ENCODE data around the gene RBPMS2. TPM values are rescaled to one million over a fixed set of nuclear protein-coding genes. Genes with fewer than 3 reads are reported as not detected.
A peak's percentile ranks its signal among the peaks of the same experiment; 100 is the strongest.

The RBPMS2 gene
- polyA plus RNA-seq, 1 donor (not counting 4 experiments of a cell fraction or from before 2014, with no cell fraction given), result not detected

DNA sequence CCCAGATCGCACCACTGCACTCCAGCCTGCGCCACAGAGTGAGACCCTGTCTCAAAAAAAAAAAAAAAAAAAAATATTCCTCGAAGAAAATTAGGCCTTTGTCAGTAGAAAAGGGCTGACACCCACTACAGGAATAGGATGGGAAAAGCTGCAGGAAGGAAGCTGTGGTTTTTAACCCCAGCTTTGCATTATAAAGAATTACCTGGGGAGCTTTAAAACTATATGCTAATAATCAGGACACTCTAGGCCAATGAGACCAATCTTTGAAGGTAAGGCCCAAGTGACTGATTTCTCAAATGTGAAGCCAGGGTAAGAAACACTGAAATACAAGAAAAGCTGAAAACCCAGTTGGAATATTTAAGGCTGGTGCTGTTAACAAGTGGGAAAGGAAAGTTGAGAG, 74.3 kb downstream of the RBPMS2 start:
- no peak for DNase-seq (ENCODE audit: low read depth, low spot score)
- Histone ChIP-seq H3K9ac (ENCODE audit: control insufficient read depth, extremely low read depth, insufficient read depth, low read length) (no peak overlapping the region), H2AFZ (ENCODE audit: control insufficient read depth, low read length) (no peak overlapping the region), H3K4me3 (ENCODE audit: control insufficient read depth in 2 of 3, extremely low read depth in 1 of 3, insufficient read depth in 2 of 3, low read depth in 1 of 3, low read length in 3 of 3) (peak overlapping the region in 2 of 3 experiments; percentile 36 to 88), H3K27me3 (ENCODE audit: control insufficient read depth, extremely low read depth, insufficient read depth, low read length) (no peaks in the 10 kb centered on the region), H3K4me1 (ENCODE audit: control insufficient read depth, extremely low read depth, insufficient read depth, low read length) (peaks cover 52% of the 10 kb centered on the region), H3K4me2 (ENCODE audit: control insufficient read depth, extremely low read depth, insufficient read depth, low read depth, low read length) (peak overlapping the region; percentile 92), H4K20me1 (ENCODE audit: control insufficient read depth, extremely low read depth, insufficient read depth, low read length) (peaks cover 9% of the 10 kb centered on the region), H3K79me2 (ENCODE audit: control insufficient read depth, insufficient read depth, low read length) (peaks cover 52% of the 10 kb centered on the region), H3K36me3 (ENCODE audit: control insufficient read depth in 2 of 2, extremely low read depth in 1 of 2, insufficient read depth in 2 of 2, low read length in 2 of 2) (peaks cover 0 to 5% of the 10 kb centered on the region in 2 experiments), H3K9me3 (ENCODE audit: control insufficient read depth, low read depth, low read length) (no peaks in the 10 kb centered on the region), H3K9me1 (ENCODE audit: control insufficient read depth, extremely low read depth, insufficient read depth, low read length) (peaks cover 14% of the 10 kb centered on the region), H3K27ac (ENCODE audit: control insufficient read depth, insufficient read depth, low read length) (no peak overlapping the region)
- no peak for FAIRE-seq
- no peak for TF ChIP-seq EZH2 (IDR thresholded peaks at IDR 0.05; ENCODE audit: low read length)
- TF ChIP-seq, protein P1, sequence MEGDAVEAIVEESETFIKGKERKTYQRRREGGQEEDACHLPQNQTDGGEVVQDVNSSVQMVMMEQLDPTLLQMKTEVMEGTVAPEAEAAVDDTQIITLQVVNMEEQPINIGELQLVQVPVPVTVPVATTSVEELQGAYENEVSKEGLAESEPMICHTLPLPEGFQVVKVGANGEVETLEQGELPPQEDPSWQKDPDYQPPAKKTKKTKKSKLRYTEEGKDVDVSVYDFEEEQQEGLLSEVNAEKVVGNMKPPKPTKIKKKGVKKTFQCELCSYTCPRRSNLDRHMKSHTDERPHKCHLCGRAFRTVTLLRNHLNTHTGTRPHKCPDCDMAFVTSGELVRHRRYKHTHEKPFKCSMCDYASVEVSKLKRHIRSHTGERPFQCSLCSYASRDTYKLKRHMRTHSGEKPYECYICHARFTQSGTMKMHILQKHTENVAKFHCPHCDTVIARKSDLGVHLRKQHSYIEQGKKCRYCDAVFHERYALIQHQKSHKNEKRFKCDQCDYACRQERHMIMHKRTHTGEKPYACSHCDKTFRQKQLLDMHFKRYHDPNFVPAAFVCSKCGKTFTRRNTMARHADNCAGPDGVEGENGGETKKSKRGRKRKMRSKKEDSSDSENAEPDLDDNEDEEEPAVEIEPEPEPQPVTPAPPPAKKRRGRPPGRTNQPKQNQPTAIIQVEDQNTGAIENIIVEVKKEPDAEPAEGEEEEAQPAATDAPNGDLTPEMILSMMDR (optimal IDR thresholded peaks at IDR 0.05 in 1 of 3, IDR thresholded peaks at IDR 0.05 in 1 of 3, conservative IDR thresholded peaks at IDR 0.05 in 1 of 3; ENCODE audit: extremely low read depth in 1 of 3, insufficient read depth in 2 of 3, low read length in 3 of 3), result no peak
- dilution Hi-C loops (cut with MboI; ENCODE audit: extremely low pct_ligation_motif_present, low sequenced_read_pairs), result no loop called here

DNA sequence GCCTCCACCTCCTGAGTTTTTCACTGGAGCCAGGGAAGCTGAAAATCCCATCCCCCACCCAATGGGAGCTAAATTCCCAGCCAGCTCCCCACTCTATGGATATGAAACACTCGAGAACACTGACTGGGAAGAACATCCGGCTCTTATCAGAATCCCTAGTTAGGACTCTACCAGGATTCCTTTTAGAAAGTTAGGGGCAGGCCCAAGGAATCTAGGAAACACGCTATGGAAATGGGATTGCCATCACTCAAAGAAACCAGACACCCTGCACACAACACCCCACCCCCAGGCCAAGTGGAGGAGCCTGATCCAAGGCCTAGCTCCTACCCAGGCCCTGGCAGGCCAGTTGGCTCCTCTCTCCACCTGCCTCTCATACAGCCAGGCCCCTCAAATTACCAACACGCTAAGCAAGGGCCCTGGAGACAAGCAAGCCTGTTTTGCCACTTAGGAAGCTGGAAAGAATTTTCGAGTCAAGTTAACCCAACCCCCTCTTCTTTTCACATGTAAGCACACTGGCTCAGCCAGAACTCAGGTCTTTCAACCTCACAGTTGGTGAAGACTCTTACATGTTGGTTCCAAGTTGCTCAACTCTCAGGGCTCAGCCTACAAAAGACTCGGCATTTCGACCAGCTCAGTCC, 75.5 kb downstream of the RBPMS2 start:
- peaks cover 6 to 9% of the 10 kb centered on the region in 2 experiments for H3K36me3 ChIP-seq (ENCODE audit: control insufficient read depth in 2 of 2, extremely low read depth in 1 of 2, insufficient read depth in 2 of 2, low read length in 2 of 2)
- no peaks in the 10 kb centered on the region for H3K27me3 ChIP-seq (ENCODE audit: control insufficient read depth, extremely low read depth, insufficient read depth, low read length)
- peaks cover 14% of the 10 kb centered on the region for H3K9me1 ChIP-seq (ENCODE audit: control insufficient read depth, extremely low read depth, insufficient read depth, low read length)
- H4K20me1 ChIP-seq (ENCODE audit: control insufficient read depth, extremely low read depth, insufficient read depth, low read length), result peaks cover 9% of the 10 kb centered on the region
- peak overlapping the region; percentile 13 for H3K9ac ChIP-seq (ENCODE audit: control insufficient read depth, extremely low read depth, insufficient read depth, low read length)
- H3K4me1 ChIP-seq (ENCODE audit: control insufficient read depth, extremely low read depth, insufficient read depth, low read length), result peaks cover 52% of the 10 kb centered on the region
- DNase-seq (ENCODE audit: low read depth, low spot score) (no peak), FAIRE-seq (no peak)
- TF ChIP-seq EZH2 (IDR thresholded peaks at IDR 0.05; ENCODE audit: low read length), result no peak
- TF ChIP-seq, protein P1 (optimal IDR thresholded peaks at IDR 0.05 in 1 of 3, IDR thresholded peaks at IDR 0.05 in 1 of 3, conservative IDR thresholded peaks at IDR 0.05 in 1 of 3; ENCODE audit: extremely low read depth in 1 of 3, insufficient read depth in 2 of 3, low read length in 3 of 3), result no peak
- H3K79me2 ChIP-seq (ENCODE audit: control insufficient read depth, insufficient read depth, low read length), result peaks cover 56% of the 10 kb centered on the region
- H3K27ac ChIP-seq (ENCODE audit: control insufficient read depth, insufficient read depth, low read length), result peak overlapping the region; percentile 51
- H3K4me3 ChIP-seq (ENCODE audit: control insufficient read depth in 2 of 3, extremely low read depth in 1 of 3, insufficient read depth in 2 of 3, low read depth in 1 of 3, low read length in 3 of 3), result peak overlapping the region; percentile 2 to 88 (median 36)
- dilution Hi-C loops (cut with MboI; ENCODE audit: extremely low pct_ligation_motif_present, low sequenced_read_pairs), result no loop called here
- no peaks in the 10 kb centered on the region for H3K9me3 ChIP-seq (ENCODE audit: control insufficient read depth, low read depth, low read length)
- H2AFZ ChIP-seq (ENCODE audit: control insufficient read depth, low read length), result no peak overlapping the region
- H3K4me2 ChIP-seq (ENCODE audit: control insufficient read depth, extremely low read depth, insufficient read depth, low read depth, low read length), result peak overlapping the region; percentile 92

All from keratinocyte (primary cell).